Endothelial cell of umbilical vein (primary cell): ENCODE results near the gene TSGA10IP. TPM values are rescaled to one million over a fixed set of nuclear protein-coding genes. Genes with fewer than 3 reads are reported as not detected.

Experiments
- BruUV-seq: library from RNA; stranded (reverse); fragments of 400-500 nt; replicated peaks from 2 replicates; lab custom pipeline; 2021; lab: Mats Ljungman, UMichigan
- CTCF ChIA-PET: fragments of 300-600, 350-600 bp; sonication (Branson Sonifier 250); formaldehyde crosslinking; loops from one replicate; lab custom pipeline; 2021; ENCODE audit warnings: antibody characterized with exemption, inconsistent platforms; lab: Charles Lee
- POLR2A ChIA-PET: fragments of 300-600, 350-600 bp; sonication (Branson Sonifier 250); formaldehyde crosslinking; loops from one replicate; lab custom pipeline; 2021; ENCODE audit warnings: antibody characterized with exemption, inconsistent platforms; lab: Charles Lee
- DNase-seq: peaks from one replicate; pipeline ENCODE4 v3.0.0-alpha.2; 2011; ENCODE audit warnings: low read depth, low spot score
- FAIRE-seq: peaks from 2 replicates; lab custom pipeline; 2011; peaks lifted over from hg19 to GRCh38; lab: Jason Lieb, UNC
- H2AFZ ChIP-seq: 2 replicates; pipeline ENCODE4 v1.6.0; 2012; ENCODE audit warnings: low read depth, low read length, control low read depth, inconsistent platforms
- H3K27ac ChIP-seq: 2 replicates; pipeline ENCODE4 v1.5.1; 2011; ENCODE audit warnings: low read depth, mild to moderate bottlenecking, control low read depth, low read length, moderate library complexity; ENCODE audit not compliant: insufficient read depth
- H3K27me3 ChIP-seq, 2 experiments: 2 replicates each; pipeline versions ENCODE4 v1.6.0 to v1.6.1; 2011; ENCODE audit warnings: low read length in 2 of 2, mixed read lengths in 1 of 2; ENCODE audit not compliant: control insufficient read depth in 2 of 2, insufficient read depth in 2 of 2
- H3K36me3 ChIP-seq, 2 experiments: 2 replicates in 1 of 2; 3 replicates in 1 of 2; pipeline ENCODE4 v1.5.1; 2011; ENCODE audit warnings: low read length in 2 of 2, mild to moderate bottlenecking in 1 of 2, moderate library complexity in 1 of 2; ENCODE audit not compliant: control insufficient read depth in 2 of 2, insufficient read depth in 2 of 2; ENCODE audit errors: extremely low read depth in 1 of 2
- H3K4me1 ChIP-seq: 3 replicates; pipeline ENCODE4 v1.5.1; 2011; ENCODE audit warnings: mild to moderate bottlenecking, low read length; ENCODE audit not compliant: control insufficient read depth, insufficient read depth; ENCODE audit errors: extremely low read depth
- H3K4me2 ChIP-seq: 2 replicates; pipeline ENCODE4 v1.6.1; 2011; ENCODE audit warnings: low read length, control low read depth, mixed read lengths; ENCODE audit not compliant: insufficient read depth
- H3K4me3 ChIP-seq, 3 experiments: fragments of 200-600 bp in 1 of 3; sonication (generic), shearing (Covaris generic) in 1 of 3; replicated peaks in 1 of 3; 2 replicates each; pipeline ENCODE4 v1.5.1; 2011 to 2016; ENCODE audit warnings: control low read depth in 3 of 3, low read length in 3 of 3, mild to moderate bottlenecking in 2 of 3, inconsistent platforms in 1 of 3, low read depth in 1 of 3, moderate library complexity in 1 of 3; ENCODE audit not compliant: insufficient read depth in 1 of 3
- H3K79me2 ChIP-seq: 2 replicates; pipeline ENCODE4 v1.6.0; 2012; ENCODE audit warnings: low read length, inconsistent platforms; ENCODE audit not compliant: control insufficient read depth, insufficient read depth
- H3K9ac ChIP-seq: replicated peaks from 2 replicates; pipeline ENCODE3; 2011; ENCODE audit warnings: low read length, control low read depth; ENCODE audit not compliant: insufficient read depth; ENCODE audit errors: extremely low read depth
- H3K9me1 ChIP-seq: replicated peaks from 3 replicates; pipeline ENCODE4 v1.6.0; 2011; ENCODE audit warnings: mild to moderate bottlenecking, low read length; ENCODE audit not compliant: control insufficient read depth, insufficient read depth; ENCODE audit errors: extremely low read depth
- H3K9me3 ChIP-seq: replicated peaks from 2 replicates; pipeline ENCODE4 v1.5.1; 2012; ENCODE audit warnings: low read length, inconsistent platforms; ENCODE audit not compliant: control insufficient read depth, insufficient read depth
- H4K20me1 ChIP-seq: replicated peaks from 2 replicates; pipeline ENCODE3; 2011; ENCODE audit warnings: mild to moderate bottlenecking, low read length; ENCODE audit not compliant: control insufficient read depth, insufficient read depth; ENCODE audit errors: extremely low read depth
- CTCF ChIP-seq, 2 donors: IDR thresholded peaks; 1 replicate in 1 of 2; 2 replicates in 1 of 2; pipeline ENCODE4 v1.5.1; 2011; ENCODE audit warnings: low read length in 2 of 2, mild to moderate bottlenecking in 2 of 2, moderate library complexity in 2 of 2, control low read depth in 1 of 2, inconsistent platforms in 1 of 2, low read depth in 1 of 2; ENCODE audit not compliant: insufficient read depth in 1 of 2; ENCODE audit errors: extremely low read depth in 1 of 2
- EZH2 ChIP-seq: IDR thresholded peaks from 2 replicates; pipeline ENCODE4 v1.6.1; 2012; ENCODE audit warnings: borderline replicate concordance, low read depth, mild to moderate bottlenecking, moderate library complexity, low read length, inconsistent platforms; ENCODE audit not compliant: severe bottlenecking
- FOS ChIP-seq: IDR thresholded peaks from 2 replicates; pipeline ENCODE4 v1.6.1; 2011; ENCODE audit warnings: mild to moderate bottlenecking, low read length, moderate library complexity, borderline replicate concordance; ENCODE audit not compliant: insufficient read depth
- GATA2 ChIP-seq: IDR thresholded peaks from 2 replicates; pipeline ENCODE4 v1.7.0; 2011; ENCODE audit warnings: low read depth, mild to moderate bottlenecking, moderate library complexity, mixed read lengths, low read length; ENCODE audit not compliant: insufficient read length, insufficient read depth
- JUN ChIP-seq: IDR thresholded peaks from 2 replicates; pipeline ENCODE4 v1.6.1; 2011; ENCODE audit warnings: borderline replicate concordance, low read depth; ENCODE audit not compliant: insufficient read length, insufficient read depth
- MAX ChIP-seq: IDR thresholded peaks from 2 replicates; pipeline ENCODE4 v1.6.1; 2011; ENCODE audit not compliant: insufficient read depth, insufficient read length
- MYC ChIP-seq: IDR thresholded peaks from one replicate; pipeline ENCODE4 v1.6.1; 2011; ENCODE audit warnings: mild to moderate bottlenecking, low read depth, low read length
- POLR2A ChIP-seq: IDR thresholded peaks from 2 replicates; pipeline ENCODE4 v1.6.1; 2012; ENCODE audit warnings: low read depth, mild to moderate bottlenecking, control low read depth, low read length
- POLR2AphosphoS5 ChIP-seq: IDR thresholded peaks from 2 replicates; pipeline ENCODE4 v1.6.1; 2012; ENCODE audit warnings: low read depth, mild to moderate bottlenecking, control low read depth, low read length, moderate library complexity; ENCODE audit not compliant: insufficient read depth
- dilution Hi-C: fragments of 300-500 bp; cut with MboI; formaldehyde crosslinking; loops from one replicate; pipeline ENCODE4 v1.15.0; 2019; ENCODE audit warnings: low sequenced_read_pairs; ENCODE audit not compliant: extremely low pct_ligation_motif_present
- intact Hi-C: fragments of 100-400 bp; cut with micrococcal nuclease; formaldehyde crosslinking; loops from one replicate; pipeline ENCODE4 v1.10.0; 2022
- polyA plus RNA-seq, 4 experiments: library from polyadenylated mRNA; depleted of rRNA in 3 of 4; stranded (reverse) in 3 of 4; unstranded in 1 of 4; fragments of >200 nt; gene quantifications; 2 replicates each; pipeline versions ENCODE4 v1.2.1 to v1.2.3, GENCODE V29; 2011 to 2012; ENCODE audit warnings: missing spikeins in 1 of 4
- total RNA-seq: library from RNA; stranded (reverse); gene quantifications from 2 replicates; pipeline ENCODE4 v1.2.3, GENCODE V29; 2021

Gene TSGA10IP
- total and polyA plus RNA-seq, 2 donors (not counting 3 experiments of a cell fraction or from before 2014, with no cell fraction given), result not detected

DNA sequence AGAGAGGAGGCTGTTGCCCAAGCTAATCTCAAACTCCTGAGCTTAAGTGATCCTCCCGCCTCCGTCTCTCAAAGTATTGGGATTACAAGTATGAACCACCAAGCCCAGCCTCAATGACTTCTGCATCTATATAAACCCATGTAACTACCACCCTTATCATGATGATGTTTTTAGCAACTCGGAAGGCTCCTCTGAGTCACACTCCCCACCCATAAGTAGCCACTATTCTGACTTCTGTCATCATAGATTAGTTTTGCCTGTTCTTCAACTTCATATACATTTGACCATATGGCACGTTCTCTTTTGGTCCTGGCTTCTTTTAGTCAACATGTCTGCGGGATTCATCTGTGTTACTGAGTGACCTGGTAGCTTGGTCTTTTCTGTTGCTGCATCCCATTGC, 38.7 kb upstream of the TSGA10IP start:
- BruUV-seq, result no TSS peak
- CTCF ChIA-PET, result interaction anchor here (1.0 kb wide), 1 partner anchor 22 kb away, joined by 3 read pairs; no protein-coding TSS in a partner anchor
- H3K9ac ChIP-seq, result no peak overlapping the region
- intact Hi-C loops (no loop called here), dilution Hi-C loops (no loop called here)
- H3K27ac ChIP-seq, result no peak overlapping the region
- TF ChIP-seq CTCF (IDR thresholded peaks at IDR 0.05; ENCODE audit: extremely low read depth in 1 of 2, insufficient read depth in 1 of 2, low read depth in 1 of 2, low read length in 2 of 2) (no peak), FOS (no peak), JUN (no peak), EZH2 (no peak)
- FAIRE-seq (no peak), DNase-seq (no peak)
- no peaks in the 10 kb centered on the region for H3K9me3 ChIP-seq
- no peak overlapping the region for H2AFZ ChIP-seq
- H3K4me2 ChIP-seq, result no peak overlapping the region
- H3K79me2 ChIP-seq, result no peaks in the 10 kb centered on the region
- POLR2A ChIA-PET, result interaction anchor here (1.1 kb wide), 1 partner anchor 17 kb away, joined by 3 read pairs; no protein-coding TSS in a partner anchor
- H3K9me1 ChIP-seq, result no peaks in the 10 kb centered on the region
- no peaks in the 10 kb centered on the region for H3K36me3 ChIP-seq
- peaks cover 15% of the 10 kb centered on the region for H3K4me1 ChIP-seq
- no peaks in the 10 kb centered on the region for H4K20me1 ChIP-seq
- no peak overlapping the region for H3K4me3 ChIP-seq
- no peaks in the 10 kb centered on the region for H3K27me3 ChIP-seq

- no peak for FAIRE-seq
- H3K27ac ChIP-seq, result no peak overlapping the region
- dilution Hi-C loops (no loop called here), intact Hi-C loops (no loop called here)
- ChIA-PET POLR2A (no interaction called here), CTCF (interaction anchor here (1.1 kb wide), 1 partner anchor 8 kb away, joined by 3 read pairs; no protein-coding TSS in a partner anchor)
- no peak overlapping the region for H3K4me2 ChIP-seq
- no peak overlapping the region for H2AFZ ChIP-seq
- peaks cover 26% of the 10 kb centered on the region for H3K4me1 ChIP-seq
- H3K9me3 ChIP-seq, result no peaks in the 10 kb centered on the region
- TF ChIP-seq EZH2 (no peak), MAX (no peak), CTCF (IDR thresholded peaks at IDR 0.05; ENCODE audit: extremely low read depth in 1 of 2, insufficient read depth in 1 of 2, low read depth in 1 of 2, low read length in 2 of 2) (no peak), POLR2A (no peak), FOS (no peak), GATA2 (no peak), JUN (no peak), POLR2AphosphoS5 (no peak), MYC (no peak)
- no peaks in the 10 kb centered on the region for H4K20me1 ChIP-seq
- H3K9ac ChIP-seq, result no peak overlapping the region
- no peaks in the 10 kb centered on the region for H3K79me2 ChIP-seq
- no peaks in the 10 kb centered on the region for H3K9me1 ChIP-seq
- DNase-seq, result no peak
- no peaks in the 10 kb centered on the region for H3K27me3 ChIP-seq
- BruUV-seq, result no TSS peak
- no peak overlapping the region for H3K4me3 ChIP-seq
- H3K36me3 ChIP-seq, result no peaks in the 10 kb centered on the region
These were observed 37.4 kb upstream of the TSGA10IP start for GRCh38 chr11:65907878-65908277.
